SU-DHL-6 (cell line): ENCODE measurements around the gene PPIA.

Experiments used
- H2AFZ ChIP-seq: fragments of 200-600 bp; sonication (generic); 2 replicates; pipeline ENCODE4 v1.6.1; 2014; ENCODE audit warnings: low read depth, mild to moderate bottlenecking, moderate library complexity, mixed read lengths, antibody characterized with exemption, low read length; ENCODE audit not compliant: severe bottlenecking
- H3F3A ChIP-seq: fragments of 200-600 bp; shearing (Covaris generic); 2 replicates; pipeline ENCODE4 v1.6.0; 2016; ENCODE audit warnings: antibody characterized with exemption, mild to moderate bottlenecking; ENCODE audit not compliant: insufficient read depth
- H3K27ac ChIP-seq: fragments of 200-600 bp; sonication (generic); 2 replicates; pipeline ENCODE4 v1.5.1; 2016; ENCODE audit warnings: low read depth, mild to moderate bottlenecking, low read length, moderate library complexity, mixed read lengths
- H3K27me3 ChIP-seq: fragments of 200-600 bp; sonication (generic), shearing (Covaris generic); 2 replicates; pipeline ENCODE4 v1.6.0; 2014; ENCODE audit warnings: mild to moderate bottlenecking, low read length
- H3K36me3 ChIP-seq: fragments of 200-600 bp; sonication (generic); 2 replicates; pipeline ENCODE4 v1.6.1; 2014; ENCODE audit warnings: mild to moderate bottlenecking, low read length, mixed read lengths
- H3K4me2 ChIP-seq: fragments of 300-600, 200-600 bp; shearing (Covaris generic), sonication (generic); 2 replicates; pipeline ENCODE4 v1.6.0; 2014; ENCODE audit warnings: low read length, low read depth, mild to moderate bottlenecking; ENCODE audit not compliant: poor library complexity, severe bottlenecking
- H3K4me3 ChIP-seq: fragments of 200-600 bp; sonication (generic); 2 replicates; pipeline ENCODE4 v1.5.1; 2014; ENCODE audit warnings: antibody characterized with exemption, low read length, mild to moderate bottlenecking, mixed read lengths; ENCODE audit not compliant: insufficient read depth, poor library complexity, severe bottlenecking
- H3K79me2 ChIP-seq: fragments of 200-600 bp; sonication (generic); 2 replicates; pipeline ENCODE4 v1.6.1; 2014; ENCODE audit warnings: mild to moderate bottlenecking, low read length, moderate library complexity; ENCODE audit not compliant: insufficient read depth
- H3K9ac ChIP-seq: fragments of 200-600 bp; sonication (generic); 2 replicates; pipeline ENCODE4 v1.7.0; 2014; ENCODE audit warnings: mild to moderate bottlenecking, low read length
- H3K9me2 ChIP-seq: fragments of 200-600 bp; sonication (generic); replicated peaks from 2 replicates; pipeline ENCODE4 v1.6.1; 2014; ENCODE audit warnings: low read length; ENCODE audit not compliant: insufficient read depth
- H3K9me3 ChIP-seq: fragments of 200-600 bp; sonication (generic); 2 replicates; pipeline ENCODE4 v1.6.1; 2014; ENCODE audit warnings: low read length, mixed read lengths; ENCODE audit not compliant: insufficient read depth
- H4K20me1 ChIP-seq: fragments of 200-600 bp; sonication (generic); 2 replicates; pipeline ENCODE4 v1.6.1; 2014; ENCODE audit warnings: low read depth, mild to moderate bottlenecking, antibody characterized with exemption, low read length, moderate library complexity, mixed read lengths
- EZH2phosphoT487 ChIP-seq: fragments of 200-600 bp; sonication (generic), shearing (Covaris generic); conservative IDR thresholded peaks from 2 replicates; pipeline ENCODE4 v1.6.1; 2018; ENCODE audit warnings: mild to moderate bottlenecking, antibody characterized with exemption, low read length, moderate library complexity, mixed read lengths
- TF ChIP-seq, protein P1 (sequence below): fragments of 200-600 bp; sonication (generic); IDR thresholded peaks from one replicate; pipeline ENCODE4 v1.5.1; 2017; ENCODE audit warnings: antibody characterized with exemption, mild to moderate bottlenecking, low read length, moderate library complexity; ENCODE audit not compliant: insufficient read depth, poor library complexity, severe bottlenecking

Gene PPIA

DNA sequence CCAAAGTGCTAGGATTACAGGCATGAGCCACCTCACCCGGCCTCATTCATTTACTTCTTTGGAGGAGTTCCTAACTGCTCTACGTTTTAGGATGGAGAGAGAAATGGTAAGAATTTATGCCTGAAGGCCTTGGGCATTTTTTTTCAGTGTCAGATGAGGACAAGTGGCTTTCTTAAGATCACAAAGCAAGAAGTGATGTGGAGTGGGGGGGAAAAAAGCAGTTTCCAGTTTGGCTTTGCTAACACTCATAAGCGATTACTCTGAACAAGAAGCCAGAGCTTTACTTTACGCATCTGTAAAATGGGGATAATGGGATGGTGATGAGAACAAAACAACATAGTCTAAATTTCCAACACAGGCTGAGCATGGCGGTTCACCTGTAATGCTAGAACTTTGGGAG lies 2.6 kb upstream of the PPIA start:
- Histone ChIP-seq H3F3A (peaks cover 44% of the 10 kb centered on the region), H3K36me3 (peaks cover 13% of the 10 kb centered on the region), H3K4me3 (no peak overlapping the region), H3K27ac (no peak overlapping the region), H3K27me3 (no peaks in the 10 kb centered on the region), H3K9ac (no peak overlapping the region), H2AFZ (no peak overlapping the region), H3K4me2 (no peak overlapping the region), H3K9me2 (no peaks in the 10 kb centered on the region), H3K9me3 (no peaks in the 10 kb centered on the region), H4K20me1 (peaks cover 13% of the 10 kb centered on the region), H3K79me2 (peaks cover 36% of the 10 kb centered on the region)
- no peak for TF ChIP-seq EZH2phosphoT487
- TF ChIP-seq, protein P1, sequence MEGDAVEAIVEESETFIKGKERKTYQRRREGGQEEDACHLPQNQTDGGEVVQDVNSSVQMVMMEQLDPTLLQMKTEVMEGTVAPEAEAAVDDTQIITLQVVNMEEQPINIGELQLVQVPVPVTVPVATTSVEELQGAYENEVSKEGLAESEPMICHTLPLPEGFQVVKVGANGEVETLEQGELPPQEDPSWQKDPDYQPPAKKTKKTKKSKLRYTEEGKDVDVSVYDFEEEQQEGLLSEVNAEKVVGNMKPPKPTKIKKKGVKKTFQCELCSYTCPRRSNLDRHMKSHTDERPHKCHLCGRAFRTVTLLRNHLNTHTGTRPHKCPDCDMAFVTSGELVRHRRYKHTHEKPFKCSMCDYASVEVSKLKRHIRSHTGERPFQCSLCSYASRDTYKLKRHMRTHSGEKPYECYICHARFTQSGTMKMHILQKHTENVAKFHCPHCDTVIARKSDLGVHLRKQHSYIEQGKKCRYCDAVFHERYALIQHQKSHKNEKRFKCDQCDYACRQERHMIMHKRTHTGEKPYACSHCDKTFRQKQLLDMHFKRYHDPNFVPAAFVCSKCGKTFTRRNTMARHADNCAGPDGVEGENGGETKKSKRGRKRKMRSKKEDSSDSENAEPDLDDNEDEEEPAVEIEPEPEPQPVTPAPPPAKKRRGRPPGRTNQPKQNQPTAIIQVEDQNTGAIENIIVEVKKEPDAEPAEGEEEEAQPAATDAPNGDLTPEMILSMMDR = no peak

DNA sequence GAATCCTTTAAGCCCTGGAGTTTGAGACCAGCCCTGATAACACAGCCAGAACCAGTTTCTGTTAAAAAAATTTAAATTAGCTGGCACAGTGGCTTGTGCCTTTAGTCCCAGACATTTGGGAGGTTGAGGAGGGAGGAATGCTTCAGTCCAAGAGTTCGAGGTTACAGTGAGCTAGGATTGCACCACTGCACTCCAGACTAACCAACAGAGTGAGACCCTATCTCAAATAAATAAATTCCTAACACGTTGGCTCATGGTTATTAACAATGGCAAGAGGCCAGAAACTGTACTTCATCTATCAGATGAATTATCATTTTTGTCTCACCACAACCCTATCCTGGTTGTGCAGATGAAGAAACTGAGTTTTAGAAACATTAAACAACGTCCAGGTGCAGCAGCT lies 2.1 kb upstream of the PPIA start:
- Histone ChIP-seq H3K4me3 (no peak overlapping the region), H3K9ac (no peak overlapping the region), H3K9me3 (no peaks in the 10 kb centered on the region), H3K36me3 (peaks cover 17% of the 10 kb centered on the region), H2AFZ (no peak overlapping the region), H3K79me2 (peaks cover 40% of the 10 kb centered on the region), H3K27ac (no peak overlapping the region), H4K20me1 (peaks cover 17% of the 10 kb centered on the region), H3F3A (peaks cover 48% of the 10 kb centered on the region), H3K4me2 (no peak overlapping the region), H3K9me2 (no peaks in the 10 kb centered on the region), H3K27me3 (no peaks in the 10 kb centered on the region)
- TF ChIP-seq, protein P1 = no peak
- no peak for TF ChIP-seq EZH2phosphoT487

GRCh38 chr7:44796034-44796503 lies 412 bp upstream of the PPIA start:
- H3K9me2 ChIP-seq = no peaks in the 10 kb centered on the region
- H3K4me3 ChIP-seq = peak overlapping the region; percentile 77
- peaks cover 57% of the 10 kb centered on the region for H3F3A ChIP-seq
- H3K27ac ChIP-seq = peak overlapping the region; percentile 84
- no peaks in the 10 kb centered on the region for H3K9me3 ChIP-seq
- H3K9ac ChIP-seq = peak overlapping the region; percentile 90
- peaks cover 30% of the 10 kb centered on the region for H4K20me1 ChIP-seq
- TF ChIP-seq, protein P1 = no peak
- TF ChIP-seq EZH2phosphoT487 = no peak
- peaks cover 31% of the 10 kb centered on the region for H3K36me3 ChIP-seq
- peak overlapping the region; percentile 74 for H3K4me2 ChIP-seq
- H3K27me3 ChIP-seq = no peaks in the 10 kb centered on the region
- H2AFZ ChIP-seq = peak overlapping the region; percentile 61
- H3K79me2 ChIP-seq = peaks cover 52% of the 10 kb centered on the region
